AG09319 (cell line): ENCODE data around the gene CFAP46.

Experiments used
- DNase-seq: peaks from one replicate; pipeline ENCODE4 v3.0.0-alpha.2; 2010; ENCODE audit warnings: low read depth; ENCODE audit errors: extremely low read depth
- TF ChIP-seq, protein P1 (sequence below): IDR thresholded peaks from 2 replicates; pipeline ENCODE4 v1.5.1; 2011; ENCODE audit warnings: low read depth, mild to moderate bottlenecking, inconsistent platforms, low read length, moderate library complexity

The CFAP46 gene

GRCh38 chr10:132987671-132988571 is 45.6 kb upstream of the CFAP46 start:
- TF ChIP-seq, protein P1, sequence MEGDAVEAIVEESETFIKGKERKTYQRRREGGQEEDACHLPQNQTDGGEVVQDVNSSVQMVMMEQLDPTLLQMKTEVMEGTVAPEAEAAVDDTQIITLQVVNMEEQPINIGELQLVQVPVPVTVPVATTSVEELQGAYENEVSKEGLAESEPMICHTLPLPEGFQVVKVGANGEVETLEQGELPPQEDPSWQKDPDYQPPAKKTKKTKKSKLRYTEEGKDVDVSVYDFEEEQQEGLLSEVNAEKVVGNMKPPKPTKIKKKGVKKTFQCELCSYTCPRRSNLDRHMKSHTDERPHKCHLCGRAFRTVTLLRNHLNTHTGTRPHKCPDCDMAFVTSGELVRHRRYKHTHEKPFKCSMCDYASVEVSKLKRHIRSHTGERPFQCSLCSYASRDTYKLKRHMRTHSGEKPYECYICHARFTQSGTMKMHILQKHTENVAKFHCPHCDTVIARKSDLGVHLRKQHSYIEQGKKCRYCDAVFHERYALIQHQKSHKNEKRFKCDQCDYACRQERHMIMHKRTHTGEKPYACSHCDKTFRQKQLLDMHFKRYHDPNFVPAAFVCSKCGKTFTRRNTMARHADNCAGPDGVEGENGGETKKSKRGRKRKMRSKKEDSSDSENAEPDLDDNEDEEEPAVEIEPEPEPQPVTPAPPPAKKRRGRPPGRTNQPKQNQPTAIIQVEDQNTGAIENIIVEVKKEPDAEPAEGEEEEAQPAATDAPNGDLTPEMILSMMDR = no peak
- peak; percentile 89 for DNase-seq

DNA sequence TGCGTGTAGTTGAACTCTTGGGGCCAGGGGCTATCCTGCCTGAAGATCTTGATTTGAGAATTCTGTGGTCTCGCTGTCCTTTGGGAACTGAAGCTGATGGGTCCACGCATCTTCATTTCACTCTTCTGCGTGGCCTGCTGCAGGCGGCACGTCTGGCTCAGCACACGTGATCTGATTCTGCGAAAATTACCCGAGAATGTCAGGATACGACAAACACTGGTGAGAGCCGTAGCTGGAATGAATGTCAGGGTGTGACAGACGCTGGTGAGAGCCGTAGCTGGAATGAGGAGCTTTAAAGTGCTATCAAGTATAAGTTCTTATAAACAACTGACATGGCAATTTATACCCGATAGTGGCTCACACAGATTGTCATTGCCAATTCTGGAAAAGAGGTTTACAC is 44.6 kb upstream of the CFAP46 start:
- DNase-seq = no peak
- TF ChIP-seq, protein P1 = no peak

- TF ChIP-seq, protein P1 = no peak
- DNase-seq = no peak
Observed at GRCh38 chr10:132986576-132986975, 44.2 kb upstream of the CFAP46 start.

- TF ChIP-seq, protein P1 = no peak
- DNase-seq = no peak
Observed at GRCh38 chr10:132986076-132986475, 43.7 kb upstream of the CFAP46 start.

GRCh38 chr10:132985546-132985900 is 43.2 kb upstream of the CFAP46 start:
- TF ChIP-seq, protein P1 = no peak
- no peak for DNase-seq

GRCh38 chr10:132984801-132985545 is 42.6 kb upstream of the CFAP46 start:
- TF ChIP-seq, protein P1 = no peak
- DNase-seq = no peak

GRCh38 chr10:132984008-132984295 is 41.6 kb upstream of the CFAP46 start:
- TF ChIP-seq, protein P1 = no peak

More at GRCh38 chr10:132984008-132984295, 41.6 kb upstream of the CFAP46 start:
- no peak for DNase-seq
